SK-N-SH (cell line): ENCODE measurements around the gene TRPM2.

ENCODE experiments used
- CTCF ChIP-seq: fragments of 200-600 bp; sonication (generic); IDR thresholded peaks from 2 replicates; pipeline ENCODE4 v1.6.1; 2017; ENCODE audit warnings: antibody characterized with exemption, mild to moderate bottlenecking, moderate library complexity
- ELF1 ChIP-seq: IDR thresholded peaks from 2 replicates; pipeline ENCODE4 v1.4.0; 2012
- GATA2 ChIP-seq: sonication (generic); formaldehyde crosslinking; IDR thresholded peaks from 2 replicates; pipeline ENCODE4 v1.5.0; 2020; ENCODE audit warnings: mild to moderate bottlenecking, missing genetic modification reagents
- MXI1 ChIP-seq: IDR thresholded peaks from 2 replicates; pipeline ENCODE4 v1.6.1; 2012; ENCODE audit warnings: mild to moderate bottlenecking, low read depth, low read length, improper control_type of control experiment
- PBX3 ChIP-seq: IDR thresholded peaks from 2 replicates; pipeline ENCODE4; 2012
- RCOR1 ChIP-seq: fragments of 150-350 bp; IDR thresholded peaks from 2 replicates; pipeline ENCODE4 v1.6.1; 2017; ENCODE audit warnings: antibody characterized with exemption, low read length
- REST ChIP-seq: IDR thresholded peaks from 2 replicates; pipeline ENCODE4 v1.6.1; 2012; ENCODE audit warnings: mild to moderate bottlenecking, low read depth, low read length, moderate library complexity
- ZBTB33 ChIP-seq: IDR thresholded peaks from 2 replicates; pipeline ENCODE4 v1.4.0; 2012; ENCODE audit warnings: low read depth, borderline replicate concordance

GRCh38 chr21:44348861-44349260, 4.6 kb upstream of the TRPM2 start:
- TF ChIP-seq ZBTB33 (no peak), CTCF (no peak), RCOR1 (no peak), MXI1 (no peak), GATA2 (no peak), ELF1 (no peak), PBX3 (no peak), REST (no peak)
